Neuronal stem cell (in vitro differentiated cells): ENCODE data around the gene GDPD5. TPM values are rescaled to one million over a fixed set of nuclear protein-coding genes. Genes with fewer than 3 reads are reported as not detected.

Experiments
- DNase-seq: peaks from one replicate; pipeline ENCODE4 v3.0.0-alpha.2; 2013; ENCODE audit warnings: low spot score
- H2AFZ ChIP-seq: one replicate; pipeline ENCODE4 v1.6.1; 2013; ENCODE audit warnings: mild to moderate bottlenecking, low read length, inconsistent platforms
- H2AK5ac ChIP-seq: 2 replicates; pipeline ENCODE4 v1.6.1; 2013; ENCODE audit warnings: low read depth, mild to moderate bottlenecking, inconsistent platforms, low read length, moderate library complexity, mixed read lengths
- H2BK120ac ChIP-seq: 2 replicates; pipeline ENCODE4 v1.6.1; 2013; ENCODE audit warnings: low read depth, mild to moderate bottlenecking, inconsistent platforms, low read length, moderate library complexity, mixed read lengths
- H2BK12ac ChIP-seq: one replicate; pipeline ENCODE4 v1.6.1; 2013; ENCODE audit warnings: low read length, inconsistent platforms
- H2BK15ac ChIP-seq: 2 replicates; pipeline ENCODE4 v1.6.1; 2013; ENCODE audit warnings: mild to moderate bottlenecking, low read length, inconsistent platforms, mixed read lengths
- H2BK5ac ChIP-seq: one replicate; pipeline ENCODE4 v1.6.1; 2013; ENCODE audit warnings: inconsistent platforms, mild to moderate bottlenecking, low read length, moderate library complexity
- H3K14ac ChIP-seq: one replicate; pipeline ENCODE4 v1.6.1; 2013; ENCODE audit warnings: low read length, inconsistent platforms
- H3K18ac ChIP-seq: 2 replicates; pipeline ENCODE4 v1.6.1; 2013; ENCODE audit warnings: low read length, inconsistent platforms
- H3K23ac ChIP-seq: 2 replicates; pipeline ENCODE4 v1.6.1; 2013; ENCODE audit warnings: low read depth, mild to moderate bottlenecking, mixed read lengths, low read length, inconsistent platforms; ENCODE audit not compliant: poor library complexity
- H3K27ac ChIP-seq: replicated peaks from 3 replicates; pipeline ENCODE4 v1.5.1; 2013; ENCODE audit warnings: low read length, inconsistent platforms
- H3K27me3 ChIP-seq, 3 experiments: 2 replicates each; pipeline ENCODE4 v1.6.1; 2013; ENCODE audit warnings: low read length in 3 of 3, mild to moderate bottlenecking in 2 of 3, inconsistent platforms in 1 of 3, low read depth in 1 of 3, mixed read lengths in 1 of 3, moderate library complexity in 1 of 3; ENCODE audit not compliant: control insufficient read depth in 3 of 3, insufficient read depth in 3 of 3
- H3K36me3 ChIP-seq, 2 donors: replicated peaks in 1 of 2; 2 replicates each; pipeline ENCODE4 v1.6.1; 2013; ENCODE audit warnings: low read length in 2 of 2; ENCODE audit not compliant: control insufficient read depth in 2 of 2, insufficient read depth in 2 of 2
- H3K4ac ChIP-seq: 2 replicates; pipeline ENCODE4 v1.6.1; 2013; ENCODE audit warnings: inconsistent platforms, mild to moderate bottlenecking, low read length, moderate library complexity
- H3K4me1 ChIP-seq, 2 donors: 1 replicate in 1 of 2; 2 replicates in 1 of 2; pipeline ENCODE4 v1.6.1; 2013; ENCODE audit warnings: low read length in 2 of 2, low read depth in 1 of 2; ENCODE audit not compliant: control insufficient read depth in 2 of 2, insufficient read depth in 1 of 2
- H3K4me2 ChIP-seq: one replicate; pipeline ENCODE4 v1.6.1; 2013; ENCODE audit warnings: mild to moderate bottlenecking, low read length, inconsistent platforms; ENCODE audit not compliant: insufficient read depth, poor library complexity, severe bottlenecking
- H3K4me3 ChIP-seq, 2 donors: 2 replicates each; pipeline ENCODE4 v1.5.1; 2013; ENCODE audit warnings: low read length in 2 of 2, mild to moderate bottlenecking in 2 of 2, inconsistent platforms in 1 of 2, moderate library complexity in 1 of 2
- H3K79me1 ChIP-seq: one replicate; pipeline ENCODE4 v1.6.1; 2013; ENCODE audit warnings: low read depth, mild to moderate bottlenecking, inconsistent platforms, low read length, moderate library complexity
- H3K9ac ChIP-seq: one replicate; pipeline ENCODE4 v1.6.1; 2013; ENCODE audit warnings: mild to moderate bottlenecking, low read depth, low read length, inconsistent platforms; ENCODE audit not compliant: poor library complexity
- H3K9me3 ChIP-seq, 2 donors: replicated peaks in 1 of 2; 2 replicates each; pipeline versions ENCODE3 to v1.6.1; 2013; ENCODE audit warnings: low read length in 2 of 2, mild to moderate bottlenecking in 2 of 2, inconsistent platforms in 1 of 2, low read depth in 1 of 2, mixed read lengths in 1 of 2, moderate library complexity in 1 of 2; ENCODE audit not compliant: control insufficient read depth in 2 of 2, insufficient read depth in 1 of 2
- H4K8ac ChIP-seq: one replicate; pipeline ENCODE4 v1.6.1; 2013; ENCODE audit warnings: low read depth, mild to moderate bottlenecking, inconsistent platforms, low read length, moderate library complexity
- H4K91ac ChIP-seq: one replicate; pipeline ENCODE4 v1.6.1; 2013; ENCODE audit warnings: low read length, low read depth, mild to moderate bottlenecking, inconsistent platforms; ENCODE audit not compliant: poor library complexity
- WGBS, 2 donors: extraction: QIAGEN DNeasy Blood & Tissue Kit; methylation state at CpG; one replicate each; pipeline ENCODE4 v1.1.7; 2013; ENCODE audit warnings: missing lambda C conversion rate in 2 of 2, mixed read lengths in 1 of 2; ENCODE audit not compliant: insufficient read length in 2 of 2, insufficient replicate concordance in 1 of 2; ENCODE audit errors: extremely low coverage in 2 of 2; 5-methylcytosine and 5-hydroxymethylcytosine counted together
- polyA plus RNA-seq, 2 experiments: library from polyadenylated mRNA; stranded (reverse); fragments of 200-250 nt; gene quantifications; one replicate each; pipeline ENCODE4 v1.2.3, GENCODE V29; 2013

Gene GDPD5
- polyA plus RNA-seq (2013, experiment 1 of 2): 10.9 TPM
- 11.1 TPM for polyA plus RNA-seq (2013, experiment 2 of 2)

- Histone ChIP-seq H3K4me2 (peak within 1 kb of the TSS; percentile 97), H2BK15ac (peak within 1 kb of the TSS; percentile 31), H2AFZ (peak within 1 kb of the TSS; percentile 97), H3K4ac (no peak within 1 kb of the TSS), H3K27me3 (peaks cover 0 to 51% (median 2%) of the 10 kb centered on the region in 3 experiments), H4K91ac (no peak within 1 kb of the TSS), H4K8ac (no peak within 1 kb of the TSS), H3K27ac (no peak within 1 kb of the TSS), H2BK120ac (peak within 1 kb of the TSS; percentile 44), H3K4me3 (peak within 1 kb of the TSS; percentile 70 to 94), H3K14ac (peak within 1 kb of the TSS; percentile 43), H2BK12ac (peak within 1 kb of the TSS; percentile 17), H3K9ac (peak within 1 kb of the TSS; percentile 97), H3K79me1 (no peaks in the 10 kb centered on the region), H3K23ac (peak within 1 kb of the TSS; percentile 57), H3K18ac (peak within 1 kb of the TSS; percentile 93), H2AK5ac (peak within 1 kb of the TSS; percentile 50), H3K9me3 (no peaks in the 10 kb centered on the region), H3K4me1 (peaks cover 12 to 18% of the 10 kb centered on the region in 2 donors), H2BK5ac (peak within 1 kb of the TSS; percentile 42), H3K36me3 (no peaks in the 10 kb centered on the region)
- WGBS, 2 donors: no CpG with 5 or more reads among the region's 99 CpGs
- DNase-seq: peak; percentile 88
Observed at GRCh38 chr11:75525433-75526191, at the start of gene GDPD5. TSS of gene GDPD5 (minus strand) at chr11:75525941. CDS start at chr11:75477735, 48,206 bp downstream.

- no peak for DNase-seq
- H2AFZ ChIP-seq: no peak overlapping the region
- peaks cover 41 to 55% of the 10 kb centered on the region in 2 donors for H3K36me3 ChIP-seq
- no peak overlapping the region for H3K9ac ChIP-seq
- no peak overlapping the region for H3K14ac ChIP-seq
- no peak overlapping the region for H3K4me3 ChIP-seq
- peak overlapping the region; percentile 27 for H2BK5ac ChIP-seq
- H4K8ac ChIP-seq: no peak overlapping the region
- H3K27me3 ChIP-seq: no peaks in the 10 kb centered on the region
- H3K4me2 ChIP-seq: no peak overlapping the region
- H3K4me1 ChIP-seq: peaks cover 2 to 3% of the 10 kb centered on the region in 2 donors
- no peak overlapping the region for H4K91ac ChIP-seq
- H3K23ac ChIP-seq: peak overlapping the region; percentile 83
- no peak overlapping the region for H2BK15ac ChIP-seq
- H3K4ac ChIP-seq: no peak overlapping the region
- no peaks in the 10 kb centered on the region for H3K79me1 ChIP-seq
- no peak overlapping the region for H2BK120ac ChIP-seq
- WGBS, 2 donors: no CpG with 5 or more reads among the region's 12 CpGs
- peak overlapping the region; percentile 25 for H3K27ac ChIP-seq
- H2AK5ac ChIP-seq: peak overlapping the region; percentile 79
- no peak overlapping the region for H2BK12ac ChIP-seq
- peak overlapping the region; percentile 44 for H3K18ac ChIP-seq
- no peaks in the 10 kb centered on the region for H3K9me3 ChIP-seq
Observed at GRCh38 chr11:75574698-75575602, 49.2 kb upstream of the GDPD5 start.

- H4K91ac ChIP-seq: no peak overlapping the region
- no peak overlapping the region for H3K4me2 ChIP-seq
- no peak overlapping the region for H3K4ac ChIP-seq
- H2AK5ac ChIP-seq: no peak overlapping the region
- no peak overlapping the region for H2AFZ ChIP-seq
- no peak for DNase-seq
- H3K23ac ChIP-seq: no peak overlapping the region
- no peak overlapping the region for H3K18ac ChIP-seq
- H2BK12ac ChIP-seq: no peak overlapping the region
- no peak overlapping the region for H2BK15ac ChIP-seq
- no peak overlapping the region for H3K14ac ChIP-seq
- H4K8ac ChIP-seq: no peak overlapping the region
- H3K27ac ChIP-seq: no peak overlapping the region
- H3K9ac ChIP-seq: no peak overlapping the region
- H3K4me1 ChIP-seq: peaks cover 2 to 3% of the 10 kb centered on the region in 2 donors
- H3K79me1 ChIP-seq: peaks cover 3% of the 10 kb centered on the region
- WGBS, 2 donors: no CpG with 5 or more reads among the region's 8 CpGs
- H2BK120ac ChIP-seq: no peak overlapping the region
- H3K36me3 ChIP-seq: peaks cover 58 to 77% of the 10 kb centered on the region in 2 donors
- H3K9me3 ChIP-seq: no peaks in the 10 kb centered on the region
- H3K4me3 ChIP-seq: no peak overlapping the region
- no peaks in the 10 kb centered on the region for H3K27me3 ChIP-seq
- H2BK5ac ChIP-seq: no peak overlapping the region
Observed at GRCh38 chr11:75572744-75573143, 47.0 kb upstream of the GDPD5 start.

- no peak overlapping the region for H2AK5ac ChIP-seq
- no peak overlapping the region for H3K23ac ChIP-seq
Observed at GRCh38 chr11:75571625-75572024, 45.9 kb upstream of the GDPD5 start.

More at GRCh38 chr11:75571625-75572024, 45.9 kb upstream of the GDPD5 start:
- Histone ChIP-seq H2BK15ac (no peak overlapping the region), H2BK5ac (no peak overlapping the region), H2BK12ac (no peak overlapping the region), H2BK120ac (no peak overlapping the region), H3K4ac (no peak overlapping the region), H3K36me3 (peaks cover 66 to 88% of the 10 kb centered on the region in 2 donors), H3K27ac (no peak overlapping the region), H3K4me3 (no peak overlapping the region), H3K27me3 (no peaks in the 10 kb centered on the region), H2AFZ (no peak overlapping the region), H3K9me3 (no peaks in the 10 kb centered on the region), H3K79me1 (peaks cover 3% of the 10 kb centered on the region), H4K91ac (no peak overlapping the region), H3K4me2 (no peak overlapping the region), H3K18ac (no peak overlapping the region), H3K9ac (no peak overlapping the region), H4K8ac (no peak overlapping the region), H3K14ac (no peak overlapping the region), H3K4me1 (peaks cover 2 to 3% of the 10 kb centered on the region in 2 donors)
- DNase-seq: no peak
- WGBS, 2 donors: no CpG with 5 or more reads among the region's 14 CpGs
